K562 (cell line): ENCODE data around the gene MED20. TPM values are rescaled to one million over a fixed set of nuclear protein-coding genes. Genes with fewer than 3 reads are reported as not detected.
A peak's percentile ranks its signal among the peaks of the same experiment; 100 is the strongest.

Experiments
- ARID1B ChIP-seq: fragments of 450-650 bp; IDR thresholded peaks from 2 replicates; pipeline ENCODE4 v1.6.1; 2016; ENCODE audit warnings: antibody characterized with exemption, mild to moderate bottlenecking, inconsistent platforms
- CCAR2 ChIP-seq: fragments of 200-400 bp; formaldehyde crosslinking; IDR thresholded peaks from 2 replicates; pipeline ENCODE4 v1.6.1; 2017; ENCODE audit warnings: mild to moderate bottlenecking, low read depth, low read length
- ELF1 ChIP-seq: fragments of 200-800 bp; sonication (Bioruptor generic); IDR thresholded peaks from 2 replicates; pipeline ENCODE4 v1.6.1; 2016; ENCODE audit warnings: missing genetic modification characterization, missing compliant biosample characterization
- FOXJ3 ChIP-seq: sonication (generic); formaldehyde crosslinking; IDR thresholded peaks from 2 replicates; pipeline ENCODE4 v1.4.0; 2020; ENCODE audit warnings: mild to moderate bottlenecking, missing genetic modification reagents
- GTF2E2 ChIP-seq: fragments of 200-800 bp; sonication (Bioruptor generic); IDR thresholded peaks from 2 replicates; pipeline ENCODE4 v1.6.1; 2016; ENCODE audit warnings: missing genetic modification characterization, missing compliant biosample characterization
- MCM5 ChIP-seq: fragments of 450-650 bp; IDR thresholded peaks from 2 replicates; pipeline ENCODE4 v1.6.1; 2016; ENCODE audit warnings: low read depth
- PCBP1 ChIP-seq: fragments of 200-400 bp; formaldehyde crosslinking; IDR thresholded peaks from 2 replicates; pipeline ENCODE4 v1.6.1; 2018; ENCODE audit warnings: mild to moderate bottlenecking, low read depth, low read length; ENCODE audit not compliant: poor library complexity, severe bottlenecking
- PHF21A ChIP-seq: fragments of 450-650 bp; IDR thresholded peaks from 2 replicates; pipeline ENCODE4 v1.6.1; 2017; ENCODE audit warnings: low read depth, borderline replicate concordance
- PPARD ChIP-seq: fragments of 250-450 bp; sonication (Bioruptor Pico); IDR thresholded peaks from 2 replicates; pipeline ENCODE4 v1.8.0; 2022; ENCODE audit warnings: inconsistent platforms, mild to moderate bottlenecking, moderate library complexity
- SMAD2 ChIP-seq: fragments of 150-350 bp; IDR thresholded peaks from 2 replicates; pipeline ENCODE4 v1.6.1; 2014; ENCODE audit warnings: low read depth, mild to moderate bottlenecking, low read length
- SMARCC2 ChIP-seq: fragments of 450-650 bp; IDR thresholded peaks from 2 replicates; pipeline ENCODE4 v1.6.1; 2017; ENCODE audit warnings: antibody characterized with exemption, moderate library complexity, mild to moderate bottlenecking, low read depth
- ZC3H11A ChIP-seq: IDR thresholded peaks from 2 replicates; pipeline ENCODE4 v1.6.1; 2012; ENCODE audit warnings: low read depth, low read length, improper control_type of control experiment
- ZKSCAN8 ChIP-seq: fragments of 200-800 bp; sonication (Bioruptor generic); IDR thresholded peaks from 2 replicates; pipeline ENCODE4 v1.6.1; 2016; ENCODE audit warnings: missing genetic modification characterization, missing compliant biosample characterization
- ZNF184 ChIP-seq: sonication (generic); formaldehyde crosslinking; IDR thresholded peaks from 2 replicates; pipeline ENCODE4 v1.5.0; 2020; ENCODE audit warnings: missing genetic modification reagents
- ZNF347 ChIP-seq: fragments of 450-650 bp; formaldehyde crosslinking; IDR thresholded peaks from 2 replicates; pipeline ENCODE4 v1.4.0; 2020; ENCODE audit warnings: low read depth, mild to moderate bottlenecking, moderate library complexity
- polyA plus RNA-seq, 8 experiments: library from polyadenylated mRNA; depleted of rRNA in 4 of 8; stranded (reverse) in 5 of 8; unstranded in 3 of 8; fragments of >200 nt; fragmentation: Nextera tagmentation in 2 of 8; fragmentation: Illumina TruSeq in 1 of 8; extraction: Ambion mirVana in 2 of 8; extraction: Trizol in 1 of 8; gene quantifications; 2 replicates each; pipeline versions ENCODE4 v1.2.1 to v1.2.3, GENCODE V29; 2011 to 2014; ENCODE audit warnings: inconsistent platforms in 1 of 8, missing spikeins in 1 of 8
- total RNA-seq, 7 experiments: library from RNA; depleted of rRNA in 6 of 7; stranded (reverse); fragments of >200 nt in 6 of 7; fragmentation: Illumina TruSeq in 2 of 7; extraction: Trizol in 2 of 7; gene quantifications; 2 replicates each; pipeline versions ENCODE4 v1.2.1 to v1.2.3, GENCODE V29; 2011 to 2021; ENCODE audit warnings: low replicate concordance in 1 of 7
- TF ChIP-seq, protein P1 (sequence below): fragments of 450-650 bp; formaldehyde crosslinking; conservative IDR thresholded peaks from 2 replicates; pipeline ENCODE4 v1.4.0; 2022; ENCODE audit warnings: mild to moderate bottlenecking, missing genetic modification characterization
- TF ChIP-seq, protein P2 (sequence below): fragments of 450-650 bp; IDR thresholded peaks from 2 replicates; pipeline ENCODE4 v1.6.1; 2016; ENCODE audit warnings: antibody characterized with exemption
- TF ChIP-seq, protein P3 (sequence below): fragments of 450-650 bp; IDR thresholded peaks from 2 replicates; pipeline ENCODE4 v1.7.0; 2016; ENCODE audit warnings: borderline replicate concordance
- TF ChIP-seq, protein P4 (sequence below): fragments of 450-650 bp; formaldehyde crosslinking; IDR thresholded peaks from 2 replicates; pipeline ENCODE4 v1.4.0; 2022; ENCODE audit warnings: missing genetic modification characterization
- TF ChIP-seq, protein P5 (sequence below): fragments of 250-450 bp; sonication (Bioruptor Pico); IDR thresholded peaks from 2 replicates; pipeline ENCODE4 v1.8.0; 2022; ENCODE audit warnings: inconsistent platforms, mild to moderate bottlenecking, moderate library complexity, borderline replicate concordance

MED20 gene
- total and polyA plus RNA-seq, 9 of the 15 experiments (the other 6 are each of a cell fraction or from before 2014, with no cell fraction given) = 27.3 to 80.9 (median 46.0) TPM

DNA sequence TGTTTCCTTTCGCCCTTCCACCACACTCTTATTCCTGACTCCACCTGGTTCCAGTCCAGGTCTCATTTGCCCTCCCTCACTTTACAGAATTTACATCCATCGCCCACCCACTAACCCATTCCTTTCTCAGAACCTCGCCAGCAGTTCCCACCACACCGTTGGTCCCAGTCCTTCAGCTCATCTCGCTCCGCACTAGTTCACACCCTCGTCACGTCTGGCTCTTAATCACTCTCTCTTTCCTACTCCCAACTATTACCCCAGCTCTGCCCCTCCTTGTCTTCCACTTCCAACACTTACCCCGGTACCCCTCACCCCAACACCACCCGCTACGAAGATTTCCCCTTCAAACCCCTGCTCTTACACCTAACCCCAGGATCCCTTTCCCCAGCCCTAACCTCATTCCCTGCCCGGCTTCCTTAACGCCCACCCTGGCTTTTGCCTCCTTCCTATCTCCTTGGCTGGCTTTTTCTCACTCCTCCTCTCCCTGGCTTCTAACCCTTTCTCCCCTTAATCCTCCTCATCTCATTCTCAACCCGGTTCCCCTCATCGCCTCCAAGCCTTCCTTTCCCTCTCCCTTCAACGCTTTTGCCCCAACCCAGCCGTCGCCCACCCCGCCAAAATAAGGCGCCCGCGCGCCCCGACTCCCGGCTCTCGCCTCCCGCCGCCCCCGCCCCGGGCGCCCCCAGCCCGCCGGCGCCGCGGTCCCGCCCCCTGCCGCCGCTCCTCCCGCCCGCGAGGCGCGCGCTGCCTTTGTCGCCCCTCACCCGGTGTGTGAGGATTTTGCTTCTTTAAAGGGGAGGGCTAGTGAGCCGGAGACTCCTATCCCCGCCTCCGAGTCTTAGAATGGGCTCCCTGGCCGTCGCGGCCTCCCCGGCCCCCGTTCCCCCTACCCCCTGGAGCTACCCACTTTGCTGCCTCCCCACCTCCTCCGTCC, 26.3 kb downstream of the MED20 start (continued):
- TF ChIP-seq PPARD (CRISPR knock-in tag) (no peak), ZNF184 (CRISPR knock-in tag) (no peak), SMARCC2 (no peak), ZC3H11A (no peak), PHF21A (no peak), ZNF347 (CRISPR knock-in tag) (no peak), CCAR2 (no peak), SMAD2 (no peak), ELF1 (no peak), MCM5 (0 out of 2 replicates have a peak, but pooled peaks have one; percentile 16), ARID1B (0 out of 2 replicates have a peak, but pooled peaks have one; percentile 10), GTF2E2 (tag) (no peak; the same call in 1 of the 2 replicates), ZKSCAN8 (no peak), PCBP1 (no peak), FOXJ3 (no peak)
- TF ChIP-seq, protein P1, sequence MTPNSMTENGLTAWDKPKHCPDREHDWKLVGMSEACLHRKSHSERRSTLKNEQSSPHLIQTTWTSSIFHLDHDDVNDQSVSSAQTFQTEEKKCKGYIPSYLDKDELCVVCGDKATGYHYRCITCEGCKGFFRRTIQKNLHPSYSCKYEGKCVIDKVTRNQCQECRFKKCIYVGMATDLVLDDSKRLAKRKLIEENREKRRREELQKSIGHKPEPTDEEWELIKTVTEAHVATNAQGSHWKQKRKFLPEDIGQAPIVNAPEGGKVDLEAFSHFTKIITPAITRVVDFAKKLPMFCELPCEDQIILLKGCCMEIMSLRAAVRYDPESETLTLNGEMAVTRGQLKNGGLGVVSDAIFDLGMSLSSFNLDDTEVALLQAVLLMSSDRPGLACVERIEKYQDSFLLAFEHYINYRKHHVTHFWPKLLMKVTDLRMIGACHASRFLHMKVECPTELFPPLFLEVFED (CRISPR knock-in tag) = peak; percentile 52; the same call in 1 of the 2 replicates
- TF ChIP-seq, protein P2, sequence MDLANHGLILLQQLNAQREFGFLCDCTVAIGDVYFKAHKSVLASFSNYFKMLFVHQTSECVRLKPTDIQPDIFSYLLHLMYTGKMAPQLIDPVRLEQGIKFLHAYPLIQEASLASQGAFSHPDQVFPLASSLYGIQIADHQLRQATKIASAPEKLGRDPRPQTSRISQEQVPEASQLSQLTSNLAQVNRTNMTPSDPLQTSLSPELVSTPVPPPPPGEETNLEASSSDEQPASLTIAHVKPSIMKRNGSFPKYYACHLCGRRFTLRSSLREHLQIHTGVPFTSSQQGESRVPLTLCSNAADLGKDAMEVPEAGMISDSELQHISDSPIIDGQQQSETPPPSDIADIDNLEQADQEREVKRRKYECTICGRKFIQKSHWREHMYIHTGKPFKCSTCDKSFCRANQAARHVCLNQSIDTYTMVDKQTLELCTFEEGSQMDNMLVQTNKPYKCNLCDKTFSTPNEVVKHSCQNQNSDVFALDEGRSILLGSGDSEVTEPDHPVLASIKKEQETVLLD = no peak; the same call in 1 of the 2 replicates
- TF ChIP-seq, protein P3, sequence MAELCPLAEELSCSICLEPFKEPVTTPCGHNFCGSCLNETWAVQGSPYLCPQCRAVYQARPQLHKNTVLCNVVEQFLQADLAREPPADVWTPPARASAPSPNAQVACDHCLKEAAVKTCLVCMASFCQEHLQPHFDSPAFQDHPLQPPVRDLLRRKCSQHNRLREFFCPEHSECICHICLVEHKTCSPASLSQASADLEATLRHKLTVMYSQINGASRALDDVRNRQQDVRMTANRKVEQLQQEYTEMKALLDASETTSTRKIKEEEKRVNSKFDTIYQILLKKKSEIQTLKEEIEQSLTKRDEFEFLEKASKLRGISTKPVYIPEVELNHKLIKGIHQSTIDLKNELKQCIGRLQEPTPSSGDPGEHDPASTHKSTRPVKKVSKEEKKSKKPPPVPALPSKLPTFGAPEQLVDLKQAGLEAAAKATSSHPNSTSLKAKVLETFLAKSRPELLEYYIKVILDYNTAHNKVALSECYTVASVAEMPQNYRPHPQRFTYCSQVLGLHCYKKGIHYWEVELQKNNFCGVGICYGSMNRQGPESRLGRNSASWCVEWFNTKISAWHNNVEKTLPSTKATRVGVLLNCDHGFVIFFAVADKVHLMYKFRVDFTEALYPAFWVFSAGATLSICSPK = 0 out of 2 replicates have a peak, but pooled peaks have one; percentile 59
- TF ChIP-seq, protein P4, sequence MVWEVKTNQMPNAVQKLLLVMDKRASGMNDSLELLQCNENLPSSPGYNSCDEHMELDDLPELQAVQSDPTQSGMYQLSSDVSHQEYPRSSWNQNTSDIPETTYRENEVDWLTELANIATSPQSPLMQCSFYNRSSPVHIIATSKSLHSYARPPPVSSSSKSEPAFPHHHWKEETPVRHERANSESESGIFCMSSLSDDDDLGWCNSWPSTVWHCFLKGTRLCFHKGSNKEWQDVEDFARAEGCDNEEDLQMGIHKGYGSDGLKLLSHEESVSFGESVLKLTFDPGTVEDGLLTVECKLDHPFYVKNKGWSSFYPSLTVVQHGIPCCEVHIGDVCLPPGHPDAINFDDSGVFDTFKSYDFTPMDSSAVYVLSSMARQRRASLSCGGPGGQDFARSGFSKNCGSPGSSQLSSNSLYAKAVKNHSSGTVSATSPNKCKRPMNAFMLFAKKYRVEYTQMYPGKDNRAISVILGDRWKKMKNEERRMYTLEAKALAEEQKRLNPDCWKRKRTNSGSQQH (CRISPR knock-in tag) = peak; percentile 79
- TF ChIP-seq, protein P5, sequence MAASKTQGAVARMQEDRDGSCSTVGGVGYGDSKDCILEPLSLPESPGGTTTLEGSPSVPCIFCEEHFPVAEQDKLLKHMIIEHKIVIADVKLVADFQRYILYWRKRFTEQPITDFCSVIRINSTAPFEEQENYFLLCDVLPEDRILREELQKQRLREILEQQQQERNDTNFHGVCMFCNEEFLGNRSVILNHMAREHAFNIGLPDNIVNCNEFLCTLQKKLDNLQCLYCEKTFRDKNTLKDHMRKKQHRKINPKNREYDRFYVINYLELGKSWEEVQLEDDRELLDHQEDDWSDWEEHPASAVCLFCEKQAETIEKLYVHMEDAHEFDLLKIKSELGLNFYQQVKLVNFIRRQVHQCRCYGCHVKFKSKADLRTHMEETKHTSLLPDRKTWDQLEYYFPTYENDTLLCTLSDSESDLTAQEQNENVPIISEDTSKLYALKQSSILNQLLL (CRISPR knock-in tag) = no peak
